Activated T-helper 2 cell treated with anti-CD3 and anti-CD28 coated beads, Interferon-gamma antibody, Interleukin-2, Interleukin-4, amounts not matched to agents 10 μg/mL and 5 μg/mL and 100 μg/mL, durations not matched to agents 14 hours and 24 hours and 36 hours (primary cell): ENCODE data around the gene EML6. TPM values are rescaled to one million over a fixed set of nuclear protein-coding genes. Genes with fewer than 3 reads are reported as not detected.

ENCODE experiments used
- DNase-seq: peaks from one replicate; pipeline ENCODE4 v3.0.0; 2021; ENCODE audit warnings: low spot score
- H3K27ac Mint-ChIP-seq: one replicate; pipeline ENCODE4 v1.8.0; 2021; ENCODE audit warnings: mixed read lengths
- H3K27me3 Mint-ChIP-seq: one replicate; pipeline ENCODE4 v1.8.0; 2021; ENCODE audit warnings: low read depth, mixed read lengths
- H3K36me3 Mint-ChIP-seq: one replicate; pipeline ENCODE4 v1.8.0; 2021; ENCODE audit warnings: low read depth, mixed read lengths
- H3K4me1 Mint-ChIP-seq: one replicate; pipeline ENCODE4 v1.8.0; 2021; ENCODE audit warnings: low read depth, mixed read lengths
- H3K4me3 Mint-ChIP-seq: one replicate; pipeline ENCODE4 v1.8.0; 2021; ENCODE audit warnings: low read depth, mild to moderate bottlenecking, moderate library complexity, mixed read lengths
- H3K9me3 Mint-ChIP-seq: one replicate; pipeline ENCODE4 v1.8.0; 2021; ENCODE audit warnings: mixed read lengths
- intact Hi-C: fragments of 100-400 bp; cut with micrococcal nuclease; formaldehyde crosslinking; loops from one replicate; pipeline ENCODE4 v1.15.1; 2023
- total RNA-seq: library from RNA; stranded (reverse); gene quantifications from 2 replicates; pipeline ENCODE4 v1.2.3, GENCODE V29; 2022

The EML6 gene
- total RNA-seq, 1 donor from 2014 or later, result 0.23 TPM

DNA sequence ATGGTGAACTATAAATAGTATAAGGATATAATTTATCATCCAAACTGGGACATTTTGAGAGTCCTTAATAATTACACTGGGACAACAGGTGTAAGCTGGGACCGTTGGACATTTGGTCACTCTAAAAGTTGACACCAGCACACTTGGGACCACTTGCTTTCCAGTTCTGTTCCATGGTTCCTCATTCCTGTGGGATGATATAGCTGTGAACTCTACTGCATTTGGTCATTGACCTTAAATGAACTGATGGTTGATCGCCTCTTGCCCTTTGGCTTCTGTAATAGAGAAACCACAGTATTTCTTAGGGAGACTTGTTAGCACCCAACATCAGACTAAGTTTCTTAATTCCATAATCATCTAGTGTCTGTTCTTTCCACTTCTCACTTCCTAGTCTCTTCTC is 46.7 kb downstream of the EML6 start:
- H3K27ac Mint-ChIP-seq, result no peak overlapping the region
- H3K4me1 Mint-ChIP-seq, result peaks cover 10% of the 10 kb centered on the region
- no peaks in the 10 kb centered on the region for H3K36me3 Mint-ChIP-seq
- H3K4me3 Mint-ChIP-seq, result no peak overlapping the region
- peaks cover 2% of the 10 kb centered on the region for H3K9me3 Mint-ChIP-seq
- intact Hi-C loops, result no loop called here
- peaks cover 2% of the 10 kb centered on the region for H3K27me3 Mint-ChIP-seq
- DNase-seq, result no peak

DNA sequence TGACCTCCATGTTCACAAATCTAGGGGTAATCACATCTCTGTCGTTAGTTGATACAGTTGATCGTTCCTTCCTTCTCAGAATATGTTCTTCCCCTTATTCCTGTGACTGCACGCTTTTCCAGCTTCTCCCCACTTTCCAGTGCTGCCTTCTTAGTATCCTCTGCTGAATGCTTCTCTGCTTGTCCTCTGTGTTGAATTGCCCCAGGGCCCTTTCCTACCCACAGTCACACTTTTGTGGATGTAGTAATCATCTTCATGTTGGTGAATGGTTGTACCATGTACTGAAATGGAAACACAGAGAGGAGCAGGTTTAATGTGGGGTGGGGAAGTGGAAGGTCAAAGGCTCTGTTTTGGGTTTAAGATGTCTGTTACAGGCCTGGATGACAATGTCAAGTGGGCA is 47.2 kb downstream of the EML6 start:
- Mint-ChIP-seq H3K27me3 (peaks cover 2% of the 10 kb centered on the region), H3K27ac (no peak overlapping the region), H3K4me3 (no peak overlapping the region), H3K9me3 (peaks cover 6% of the 10 kb centered on the region), H3K36me3 (no peaks in the 10 kb centered on the region), H3K4me1 (peaks cover 10% of the 10 kb centered on the region)
- intact Hi-C loops, result no loop called here
- DNase-seq, result no peak

DNA sequence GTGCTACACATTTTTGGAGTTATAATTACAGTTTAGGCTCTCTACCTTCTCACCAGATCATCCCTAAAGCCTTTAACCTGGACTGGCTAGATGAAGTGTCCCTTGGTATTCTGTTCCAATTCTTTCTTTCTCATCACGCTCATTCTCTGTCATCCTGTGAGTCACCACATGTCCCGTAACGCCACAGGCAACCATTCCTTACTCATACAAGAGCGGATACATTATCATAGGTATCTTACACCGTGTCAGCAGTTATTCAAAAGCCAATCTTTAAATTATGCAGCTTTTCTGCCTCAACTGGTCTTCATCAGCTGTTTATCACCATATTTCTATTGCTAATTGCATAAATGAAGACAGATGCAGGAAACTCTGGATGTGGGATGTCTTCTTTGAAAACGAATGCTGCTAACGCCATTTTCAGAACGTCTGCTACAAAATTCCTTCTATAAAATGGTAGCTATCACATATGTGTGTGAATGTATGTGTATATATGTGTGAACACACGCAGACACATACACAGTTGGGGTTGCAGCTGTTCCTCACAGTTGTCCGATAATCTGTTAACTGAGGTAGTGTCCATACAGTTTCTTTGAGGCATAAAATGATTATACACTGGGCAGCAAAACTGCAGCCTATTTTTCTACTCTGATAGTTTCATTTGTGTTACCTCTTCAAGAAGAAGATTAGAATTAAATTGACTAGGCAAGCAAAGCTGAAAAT is 47.9 kb downstream of the EML6 start:
- Mint-ChIP-seq H3K9me3 (peaks cover 11% of the 10 kb centered on the region), H3K4me3 (no peak overlapping the region), H3K27ac (no peak overlapping the region), H3K36me3 (no peaks in the 10 kb centered on the region), H3K4me1 (peaks cover 10% of the 10 kb centered on the region), H3K27me3 (no peaks in the 10 kb centered on the region)
- DNase-seq, result no peak
- intact Hi-C loops, result no loop called here

DNA sequence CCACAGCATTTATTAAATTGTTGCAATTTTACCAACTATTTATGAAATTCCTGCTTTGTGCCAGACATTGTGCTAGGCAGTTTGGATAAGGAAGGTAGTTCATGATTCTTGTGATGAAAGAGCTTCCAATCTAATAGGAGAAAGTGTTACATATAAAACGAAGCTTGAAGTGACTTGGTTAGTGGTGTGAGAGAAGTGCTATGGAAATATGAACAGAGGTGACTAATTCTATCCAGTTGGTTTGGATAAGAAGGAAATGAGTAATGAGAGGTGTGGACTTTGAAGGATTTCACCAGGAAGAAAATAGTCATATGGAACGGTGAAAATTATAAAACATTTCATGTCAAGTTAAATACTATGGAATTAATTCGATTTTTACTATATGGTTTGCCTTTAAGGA is 48.6 kb downstream of the EML6 start:
- no peak overlapping the region for H3K4me3 Mint-ChIP-seq
- H3K9me3 Mint-ChIP-seq, result peaks cover 14% of the 10 kb centered on the region
- peaks cover 10% of the 10 kb centered on the region for H3K4me1 Mint-ChIP-seq
- no peaks in the 10 kb centered on the region for H3K36me3 Mint-ChIP-seq
- H3K27me3 Mint-ChIP-seq, result no peaks in the 10 kb centered on the region
- intact Hi-C loops, result no loop called here
- DNase-seq, result no peak
- H3K27ac Mint-ChIP-seq, result no peak overlapping the region

DNA sequence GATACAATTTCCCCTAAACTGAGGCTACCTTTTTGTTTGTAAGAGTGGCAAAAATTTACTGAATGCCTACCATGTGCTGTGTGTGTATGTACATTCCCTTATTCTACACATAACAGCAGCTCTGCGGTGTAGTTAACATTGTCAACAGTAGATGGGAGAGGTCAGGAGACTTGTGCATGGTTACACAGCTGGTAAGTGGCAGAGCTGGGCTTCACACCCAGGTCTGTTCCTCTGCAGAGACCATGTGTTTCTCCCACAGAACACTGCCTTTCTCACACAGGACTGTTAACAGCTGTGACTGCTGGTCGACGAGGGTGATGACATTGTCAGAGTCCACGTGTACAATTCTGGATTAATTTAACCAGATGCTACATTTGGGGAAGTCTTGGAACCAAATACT is 49.1 kb downstream of the EML6 start:
- Mint-ChIP-seq H3K4me3 (no peak overlapping the region), H3K27ac (no peak overlapping the region), H3K9me3 (peaks cover 14% of the 10 kb centered on the region), H3K4me1 (peaks cover 10% of the 10 kb centered on the region), H3K36me3 (no peaks in the 10 kb centered on the region), H3K27me3 (no peaks in the 10 kb centered on the region)
- intact Hi-C loops, result no loop called here
- no peak for DNase-seq

DNA sequence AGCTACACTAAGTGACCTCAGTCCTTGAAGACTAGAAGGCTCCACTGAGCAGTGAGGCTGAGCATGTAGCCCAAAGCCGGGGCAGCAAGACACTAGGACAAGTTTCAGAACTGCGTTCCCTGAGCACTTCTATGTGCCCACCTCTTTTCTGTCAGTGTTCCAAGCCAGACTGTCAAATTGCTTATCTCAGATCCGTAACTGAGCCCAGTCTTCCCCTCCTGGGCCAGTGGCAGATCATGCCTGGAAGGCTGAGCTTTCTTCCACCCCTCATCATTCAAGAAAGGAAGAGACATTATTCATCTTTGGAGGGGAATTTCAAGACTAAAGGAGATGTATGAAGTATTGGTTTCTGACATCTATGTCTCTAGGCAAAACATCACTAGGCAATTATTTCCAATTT is 49.8 kb downstream of the EML6 start:
- intact Hi-C loops, result no loop called here
- peaks cover 14% of the 10 kb centered on the region for H3K9me3 Mint-ChIP-seq
- DNase-seq, result no peak
- H3K4me3 Mint-ChIP-seq, result no peak overlapping the region
- H3K4me1 Mint-ChIP-seq, result peaks cover 3% of the 10 kb centered on the region
- H3K27ac Mint-ChIP-seq, result no peak overlapping the region
- H3K27me3 Mint-ChIP-seq, result no peaks in the 10 kb centered on the region
- no peaks in the 10 kb centered on the region for H3K36me3 Mint-ChIP-seq

DNA sequence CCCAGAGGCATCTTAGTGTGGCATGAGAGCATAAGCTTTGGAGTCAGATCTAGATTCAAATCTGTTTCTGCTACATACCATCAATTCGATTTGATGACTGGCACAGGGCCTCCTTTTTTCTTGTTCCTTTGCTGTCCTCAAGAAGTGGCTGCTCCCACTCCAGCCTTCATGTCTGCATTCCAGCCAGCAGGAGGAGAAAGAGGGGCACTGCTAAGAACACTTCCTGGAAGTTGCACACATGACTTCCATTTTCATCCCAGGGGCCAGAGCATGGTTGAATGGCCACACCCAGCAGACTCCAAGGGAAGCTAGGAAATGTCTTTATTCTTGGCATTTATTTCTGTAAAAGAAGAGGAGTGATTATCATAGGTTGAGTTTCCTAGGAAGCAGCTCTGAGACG is 50.4 kb downstream of the EML6 start:
- Mint-ChIP-seq H3K4me1 (no peaks in the 10 kb centered on the region), H3K4me3 (no peak overlapping the region), H3K27me3 (no peaks in the 10 kb centered on the region), H3K27ac (no peak overlapping the region), H3K36me3 (no peaks in the 10 kb centered on the region), H3K9me3 (peaks cover 14% of the 10 kb centered on the region)
- intact Hi-C loops, result no loop called here
- no peak for DNase-seq

DNA sequence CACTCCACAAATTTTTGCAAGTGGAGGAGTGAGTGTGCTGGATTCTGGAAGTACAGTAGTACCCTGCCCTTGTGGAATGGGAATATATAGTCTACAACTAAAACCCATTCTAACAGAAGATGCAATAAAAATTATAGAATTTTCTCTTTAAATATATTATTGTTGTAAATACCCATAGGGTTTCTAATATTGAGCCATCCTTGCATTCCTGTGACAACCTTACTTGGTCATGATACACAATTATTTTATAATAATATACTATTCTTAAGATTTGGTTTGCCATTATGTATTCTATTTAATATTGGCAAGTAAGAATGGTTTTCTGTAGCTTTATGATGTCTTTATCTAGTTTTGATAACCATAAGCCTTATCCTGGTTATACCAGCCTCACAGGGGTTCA is 52.2 kb downstream of the EML6 start:
- Mint-ChIP-seq H3K4me1 (no peaks in the 10 kb centered on the region), H3K4me3 (no peak overlapping the region)
- DNase-seq, result no peak

DNA sequence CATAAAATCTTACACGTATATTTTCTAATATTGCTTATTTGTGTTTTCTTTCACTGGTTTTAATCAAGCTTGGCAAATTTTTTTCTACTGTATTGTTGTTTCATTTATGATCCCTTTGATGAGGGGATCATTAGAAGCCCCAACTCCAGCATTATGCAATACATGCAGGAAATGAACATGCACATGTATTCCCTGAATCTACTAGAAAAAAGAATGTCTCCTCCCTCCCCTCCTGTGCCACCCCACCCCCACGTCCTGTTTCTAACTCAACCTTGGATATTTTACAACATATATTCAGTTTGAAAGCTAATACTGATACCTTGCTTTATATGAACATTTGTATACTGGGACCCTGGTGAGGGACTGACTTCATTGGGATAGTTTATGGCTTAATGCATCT is 53.0 kb downstream of the EML6 start:
- intact Hi-C loops, result no loop called here
- DNase-seq, result no peak
- Mint-ChIP-seq H3K4me1 (no peaks in the 10 kb centered on the region), H3K9me3 (peaks cover 14% of the 10 kb centered on the region), H3K4me3 (no peak overlapping the region), H3K36me3 (no peaks in the 10 kb centered on the region), H3K27ac (no peak overlapping the region), H3K27me3 (no peaks in the 10 kb centered on the region)

More for the DNA sequence above, 52.2 kb downstream of the EML6 start:
- Mint-ChIP-seq H3K36me3 (no peaks in the 10 kb centered on the region), H3K27ac (no peak overlapping the region), H3K27me3 (no peaks in the 10 kb centered on the region), H3K9me3 (peaks cover 14% of the 10 kb centered on the region)
- intact Hi-C loops, result no loop called here

DNA sequence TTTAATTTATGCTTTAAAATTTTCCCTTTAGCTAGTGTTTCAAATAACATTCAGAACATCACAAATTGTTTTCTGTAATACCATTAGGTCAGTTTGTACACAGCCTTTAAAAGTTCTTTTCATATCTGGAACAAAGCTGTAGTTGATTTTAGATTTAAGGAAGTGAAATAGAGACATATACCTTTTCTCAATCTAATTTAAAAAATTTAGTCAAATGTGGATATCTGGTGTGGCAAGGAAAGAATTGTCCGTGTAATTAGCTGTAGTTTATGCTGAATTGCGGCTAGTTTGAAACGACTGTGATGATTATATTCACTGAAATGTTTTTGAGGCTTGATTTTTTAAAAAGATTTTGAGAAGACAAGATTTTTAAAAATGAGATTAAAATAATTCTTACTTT is 59.9 kb downstream of the EML6 start:
- no peak for DNase-seq
- intact Hi-C loops, result no loop called here
- no peak overlapping the region for H3K27ac Mint-ChIP-seq
- no peaks in the 10 kb centered on the region for H3K36me3 Mint-ChIP-seq
- no peak overlapping the region for H3K4me3 Mint-ChIP-seq
- no peaks in the 10 kb centered on the region for H3K9me3 Mint-ChIP-seq
- peaks cover 4% of the 10 kb centered on the region for H3K27me3 Mint-ChIP-seq
- no peaks in the 10 kb centered on the region for H3K4me1 Mint-ChIP-seq

DNA sequence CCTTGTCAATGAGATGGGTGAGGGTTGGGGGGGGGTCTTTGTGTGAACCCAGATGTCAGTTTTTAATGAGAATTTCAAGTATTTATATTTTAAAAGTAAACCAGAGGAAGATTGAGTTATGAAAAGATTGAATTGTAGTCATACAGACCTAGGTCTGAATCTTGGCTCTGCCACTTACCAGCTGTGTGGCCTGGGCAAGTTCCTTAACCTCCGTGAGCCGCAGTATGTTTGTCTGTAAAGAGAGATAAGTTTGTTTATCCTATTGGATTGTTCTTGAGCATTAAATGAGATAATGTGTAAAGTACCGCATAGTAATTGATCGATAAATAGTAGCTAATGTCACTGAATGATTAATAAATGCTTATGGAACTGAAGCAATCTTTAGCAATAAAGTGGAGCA is 63.8 kb downstream of the EML6 start:
- DNase-seq, result no peak
- no peak overlapping the region for H3K4me3 Mint-ChIP-seq
- peaks cover 4% of the 10 kb centered on the region for H3K27me3 Mint-ChIP-seq
- no peaks in the 10 kb centered on the region for H3K36me3 Mint-ChIP-seq
- no peaks in the 10 kb centered on the region for H3K4me1 Mint-ChIP-seq
- H3K9me3 Mint-ChIP-seq, result no peaks in the 10 kb centered on the region
- intact Hi-C loops, result no loop called here
- H3K27ac Mint-ChIP-seq, result no peak overlapping the region

DNA sequence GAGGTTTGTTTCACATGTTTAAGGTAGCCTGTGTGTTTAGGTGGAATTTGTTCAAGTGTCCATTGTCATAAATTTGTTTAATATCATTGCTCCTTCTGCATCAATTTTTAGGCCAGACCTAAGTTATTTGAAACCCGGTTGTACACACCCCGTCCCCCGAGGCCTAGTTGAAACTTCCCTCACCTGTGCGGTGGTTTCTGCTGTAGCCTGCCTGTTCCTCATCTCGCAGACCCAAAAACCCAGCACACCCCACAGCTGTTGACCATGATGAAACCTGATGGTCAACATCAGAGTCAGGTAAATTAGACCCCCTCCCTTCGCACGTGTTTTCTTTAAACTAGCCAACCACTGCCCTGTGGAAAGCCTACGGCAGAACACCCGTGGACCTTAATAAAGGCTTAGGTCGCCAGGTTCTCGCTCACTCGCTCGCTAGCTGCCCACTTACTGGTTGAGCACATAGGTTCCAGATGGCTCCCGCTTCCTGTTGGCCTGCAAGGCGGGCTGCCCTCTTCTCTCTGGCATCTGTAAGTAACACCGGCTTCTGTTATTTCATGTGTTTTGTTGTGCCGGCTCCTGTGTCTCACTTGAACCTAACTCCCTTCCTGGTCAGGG is 64.4 kb downstream of the EML6 start:
- no peaks in the 10 kb centered on the region for H3K9me3 Mint-ChIP-seq
- no peaks in the 10 kb centered on the region for H3K4me1 Mint-ChIP-seq
- intact Hi-C loops, result no loop called here
- no peaks in the 10 kb centered on the region for H3K36me3 Mint-ChIP-seq
- no peak overlapping the region for H3K4me3 Mint-ChIP-seq
- H3K27me3 Mint-ChIP-seq, result peaks cover 2% of the 10 kb centered on the region
- DNase-seq, result no peak
- H3K27ac Mint-ChIP-seq, result no peak overlapping the region

DNA sequence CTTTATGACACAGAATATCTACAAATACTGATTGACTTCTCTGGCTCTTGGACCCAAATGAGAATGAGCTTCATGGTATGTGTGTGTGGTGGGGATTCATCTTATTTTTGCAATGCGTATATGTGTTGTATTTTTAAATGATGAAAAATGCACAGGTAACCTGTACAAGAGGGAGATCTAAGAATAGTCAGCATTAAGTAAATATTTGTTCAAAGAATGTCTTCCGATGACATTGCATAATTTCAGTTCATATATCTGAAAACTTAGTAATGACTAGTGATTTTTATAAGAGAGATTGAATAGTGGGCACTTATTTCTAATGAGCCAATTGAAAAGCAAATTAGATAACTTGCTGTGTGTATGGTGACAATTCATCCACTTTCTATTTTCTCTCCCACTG is 66.4 kb downstream of the EML6 start:
- H3K9me3 Mint-ChIP-seq, result no peaks in the 10 kb centered on the region
- intact Hi-C loops, result no loop called here
- no peak overlapping the region for H3K27ac Mint-ChIP-seq
- no peaks in the 10 kb centered on the region for H3K4me1 Mint-ChIP-seq
- no peak overlapping the region for H3K4me3 Mint-ChIP-seq
- no peak for DNase-seq
- no peaks in the 10 kb centered on the region for H3K27me3 Mint-ChIP-seq
- no peaks in the 10 kb centered on the region for H3K36me3 Mint-ChIP-seq
